GM21526 (cell line): ENCODE results near the gene PPT2.

Experiments
- ATAC-seq: cut with Tn5 transposase; IDR thresholded peaks from one replicate; pipeline ENCODE4 v1.9.1; 2021; ENCODE audit warnings: moderate library complexity; ENCODE audit not compliant: unreplicated experiment, low FRiP score

PPT2 gene

GRCh38 chr6:32153564-32154513 is at the start of gene PPT2:
TSS of gene PPT2 (plus strand) at chr6:32154141. CDS start at chr6:32154595, 454 bp downstream.
- ATAC-seq: no peak

- no peak for ATAC-seq
Measured at GRCh38 chr6:32105433-32105832, 48.5 kb upstream of the PPT2 start.

GRCh38 chr6:32107406-32107805 is 46.5 kb upstream of the PPT2 start:
- no peak for ATAC-seq

- ATAC-seq: no peak
Measured at GRCh38 chr6:32108094-32108627, 45.8 kb upstream of the PPT2 start.

GRCh38 chr6:32108727-32109113 is 45.2 kb upstream of the PPT2 start:
- ATAC-seq: no peak

GRCh38 chr6:32109114-32109764 is 44.7 kb upstream of the PPT2 start, which contains the start of gene TNXB:
TSS of gene TNXB (minus strand) at chr6:32109338. CDS start at chr6:32098198, 11,140 bp downstream.
- no peak for ATAC-seq

GRCh38 chr6:32109765-32110160 is 44.2 kb upstream of the PPT2 start:
- no peak for ATAC-seq

GRCh38 chr6:32110632-32111031 is 43.3 kb upstream of the PPT2 start:
- no peak for ATAC-seq

GRCh38 chr6:32111424-32112066 is 42.4 kb upstream of the PPT2 start:
- no peak for ATAC-seq

- no peak for ATAC-seq
Measured at GRCh38 chr6:32112431-32112980, 41.4 kb upstream of the PPT2 start.

GRCh38 chr6:32113386-32114352 is 40.3 kb upstream of the PPT2 start:
- ATAC-seq: no peak

- no peak for ATAC-seq
Measured at GRCh38 chr6:32114796-32115195, 39.1 kb upstream of the PPT2 start.

GRCh38 chr6:32115623-32116022 is 38.3 kb upstream of the PPT2 start:
- no peak for ATAC-seq

- no peak for ATAC-seq
Measured at GRCh38 chr6:32116674-32117073, 37.3 kb upstream of the PPT2 start.

- no peak for ATAC-seq
Measured at GRCh38 chr6:32117461-32117860, 36.5 kb upstream of the PPT2 start.

GRCh38 chr6:32118782-32119628 is 34.9 kb upstream of the PPT2 start:
- no peak for ATAC-seq

- ATAC-seq: no peak
Measured at GRCh38 chr6:32120573-32121059, 33.3 kb upstream of the PPT2 start.

- ATAC-seq: no peak
Measured at GRCh38 chr6:32123681-32124080, 30.3 kb upstream of the PPT2 start.
